ENCODE data around the gene SLC16A14. TPM values are rescaled to one million over a fixed set of nuclear protein-coding genes. Genes with fewer than 3 reads are reported as not detected.

Gene SLC16A14
- total RNA-seq, 1 donor from 2014 or later: 4.9 TPM

GRCh38 chr2:230000118-230000841, 68.4 kb downstream of the SLC16A14 start:
- no peak overlapping the region for H3K4me3 Mint-ChIP-seq (ENCODE audit: unreplicated experiment)
- no peak overlapping the region for H3K27ac Mint-ChIP-seq (ENCODE audit: unreplicated experiment)
- TF ChIP-seq, protein P1, sequence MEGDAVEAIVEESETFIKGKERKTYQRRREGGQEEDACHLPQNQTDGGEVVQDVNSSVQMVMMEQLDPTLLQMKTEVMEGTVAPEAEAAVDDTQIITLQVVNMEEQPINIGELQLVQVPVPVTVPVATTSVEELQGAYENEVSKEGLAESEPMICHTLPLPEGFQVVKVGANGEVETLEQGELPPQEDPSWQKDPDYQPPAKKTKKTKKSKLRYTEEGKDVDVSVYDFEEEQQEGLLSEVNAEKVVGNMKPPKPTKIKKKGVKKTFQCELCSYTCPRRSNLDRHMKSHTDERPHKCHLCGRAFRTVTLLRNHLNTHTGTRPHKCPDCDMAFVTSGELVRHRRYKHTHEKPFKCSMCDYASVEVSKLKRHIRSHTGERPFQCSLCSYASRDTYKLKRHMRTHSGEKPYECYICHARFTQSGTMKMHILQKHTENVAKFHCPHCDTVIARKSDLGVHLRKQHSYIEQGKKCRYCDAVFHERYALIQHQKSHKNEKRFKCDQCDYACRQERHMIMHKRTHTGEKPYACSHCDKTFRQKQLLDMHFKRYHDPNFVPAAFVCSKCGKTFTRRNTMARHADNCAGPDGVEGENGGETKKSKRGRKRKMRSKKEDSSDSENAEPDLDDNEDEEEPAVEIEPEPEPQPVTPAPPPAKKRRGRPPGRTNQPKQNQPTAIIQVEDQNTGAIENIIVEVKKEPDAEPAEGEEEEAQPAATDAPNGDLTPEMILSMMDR (IDR thresholded peaks at IDR 0.05): no peak
- H3K9me3 Mint-ChIP-seq (ENCODE audit: low read depth): no peaks in the 10 kb centered on the region
- DNase-seq (ENCODE audit: low spot score): no peak
- H3K27me3 Mint-ChIP-seq (ENCODE audit: low read depth): no peaks in the 10 kb centered on the region
- H3K36me3 Mint-ChIP-seq (ENCODE audit: low read depth): peaks cover 4% of the 10 kb centered on the region
- H3K4me1 Mint-ChIP-seq (ENCODE audit: low read depth): no peaks in the 10 kb centered on the region

DNA sequence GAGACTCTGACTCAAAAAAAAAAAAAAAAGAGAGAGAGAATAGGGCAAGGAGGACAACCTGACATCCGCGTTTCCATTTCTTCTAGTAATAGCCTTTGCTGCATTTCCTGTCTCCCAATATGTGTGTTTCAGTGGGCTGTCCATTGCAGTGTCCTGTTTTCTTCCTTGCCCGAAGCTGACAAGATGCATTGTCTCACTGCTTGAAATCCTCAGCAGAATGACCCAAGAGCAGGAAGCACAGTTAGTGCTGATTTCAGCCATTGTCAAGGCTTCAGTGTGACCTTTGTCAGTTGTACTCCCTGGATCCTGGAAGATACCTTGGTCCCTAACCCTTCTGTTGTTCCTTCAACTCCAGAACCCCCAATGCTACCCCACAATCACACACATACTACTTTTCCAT, 71.2 kb downstream of the SLC16A14 start:
- H3K4me3 Mint-ChIP-seq (ENCODE audit: unreplicated experiment): no peak overlapping the region
- H3K36me3 Mint-ChIP-seq (ENCODE audit: low read depth): peaks cover 4% of the 10 kb centered on the region
- no peaks in the 10 kb centered on the region for H3K4me1 Mint-ChIP-seq (ENCODE audit: low read depth)
- H3K27me3 Mint-ChIP-seq (ENCODE audit: low read depth): no peaks in the 10 kb centered on the region
- H3K9me3 Mint-ChIP-seq (ENCODE audit: low read depth): no peaks in the 10 kb centered on the region
- no peak overlapping the region for H3K27ac Mint-ChIP-seq (ENCODE audit: unreplicated experiment)
- DNase-seq (ENCODE audit: low spot score): no peak
- TF ChIP-seq, protein P1 (IDR thresholded peaks at IDR 0.05): no peak

DNA sequence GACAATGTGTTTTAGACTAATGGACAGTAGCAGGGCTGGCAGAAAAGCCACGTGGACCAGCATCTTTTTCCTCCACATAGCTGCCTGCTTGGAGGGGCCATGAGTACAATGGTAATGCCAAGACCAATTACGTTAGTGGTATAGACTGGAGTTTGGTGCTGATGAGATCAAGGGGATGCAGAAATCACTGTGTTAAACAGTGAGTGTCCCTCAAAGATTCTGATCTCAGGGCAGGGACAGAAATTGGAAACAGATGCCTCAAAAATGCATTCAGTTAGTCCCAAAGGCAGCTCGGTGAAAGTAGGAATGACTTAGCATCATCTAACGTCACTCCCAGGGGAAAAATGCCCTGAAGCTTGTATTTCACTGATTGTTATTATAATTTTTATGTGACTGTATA, 72.4 kb downstream of the SLC16A14 start:
- Mint-ChIP-seq H3K36me3 (ENCODE audit: low read depth) (peaks cover 6% of the 10 kb centered on the region), H3K4me1 (ENCODE audit: low read depth) (no peaks in the 10 kb centered on the region)

GRCh38 chr2:229993236-229993635, 75.5 kb downstream of the SLC16A14 start:
- peaks cover 8% of the 10 kb centered on the region for H3K9me3 Mint-ChIP-seq (ENCODE audit: low read depth)
- TF ChIP-seq, protein P1 (IDR thresholded peaks at IDR 0.05): no peak
- H3K36me3 Mint-ChIP-seq (ENCODE audit: low read depth): peaks cover 6% of the 10 kb centered on the region
- no peak overlapping the region for H3K4me3 Mint-ChIP-seq (ENCODE audit: unreplicated experiment)
- DNase-seq (ENCODE audit: low spot score): no peak
- H3K4me1 Mint-ChIP-seq (ENCODE audit: low read depth): no peaks in the 10 kb centered on the region
- H3K27me3 Mint-ChIP-seq (ENCODE audit: low read depth): no peaks in the 10 kb centered on the region
- no peak overlapping the region for H3K27ac Mint-ChIP-seq (ENCODE audit: unreplicated experiment)

More for the DNA sequence above, 72.4 kb downstream of the SLC16A14 start:
- DNase-seq (ENCODE audit: low spot score): no peak
- Mint-ChIP-seq H3K9me3 (ENCODE audit: low read depth) (peaks cover 5% of the 10 kb centered on the region), H3K27ac (ENCODE audit: unreplicated experiment) (no peak overlapping the region), H3K27me3 (ENCODE audit: low read depth) (no peaks in the 10 kb centered on the region), H3K4me3 (ENCODE audit: unreplicated experiment) (no peak overlapping the region)
- TF ChIP-seq, protein P1 (IDR thresholded peaks at IDR 0.05): no peak

Other genes with a start within 250 kb of the SLC16A14 start
- gene TRIP12, start 146.9 kb downstream of the SLC16A14 start, total RNA-seq: 223 to 281 TPM (median 231 TPM) in 3 replicates
- 3.0 to 5.9 TPM (median 3.3 TPM) in 3 replicates for gene FBXO36, start 146.4 kb downstream of the SLC16A14 start, total RNA-seq
- 11.3 to 13.9 TPM (median 12.9 TPM) in 3 replicates for gene SP110, start 151.1 kb upstream of the SLC16A14 start, total RNA-seq
- 0.60 TPM in 1 of 3 replicates, not detected in the others for gene SP140, start 156.8 kb upstream of the SLC16A14 start, total RNA-seq